ENCODE data around the gene NTRK2. TPM values are rescaled to one million over a fixed set of nuclear protein-coding genes. Genes with fewer than 3 reads are reported as not detected.

Gene NTRK2
- total RNA-seq, 1 experiment from 2014 or later, result not detected

DNA sequence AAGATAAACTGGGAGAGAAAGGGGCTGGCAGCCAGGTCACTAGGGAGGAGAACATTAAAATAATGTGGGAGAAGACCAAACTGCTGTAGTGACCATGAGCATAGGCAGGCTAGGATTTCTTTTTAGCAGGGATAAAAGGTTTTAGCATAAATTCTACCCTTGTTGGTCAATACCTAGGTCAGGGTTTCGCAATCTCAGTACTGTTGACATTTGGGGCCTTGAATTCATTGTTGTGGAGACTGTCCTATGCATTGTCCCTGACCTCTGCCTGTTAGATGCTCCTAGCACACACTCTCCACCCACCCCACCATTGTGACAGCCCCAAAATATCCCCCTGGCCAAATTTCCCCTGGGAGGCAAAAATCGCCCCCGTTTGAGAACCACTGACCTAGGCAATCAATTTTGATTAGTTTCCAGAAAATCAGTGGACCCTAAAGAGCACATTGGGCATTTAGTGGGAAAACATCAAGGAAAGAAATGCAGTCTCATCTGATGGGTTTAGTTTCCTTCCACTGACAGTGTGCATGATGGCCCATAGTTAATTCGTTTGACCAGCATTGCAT, 181.4 kb downstream of the NTRK2 start:
- Histone ChIP-seq H3K36me3 (ENCODE audit: insufficient read depth, low read length) (no peaks in the 10 kb centered on the region), H3K4me2 (ENCODE audit: low read depth, low read length, poor library complexity, severe bottlenecking) (no peak overlapping the region), H2AFZ (ENCODE audit: low read length) (no peak overlapping the region), H3K4me3 (ENCODE audit: low read length) (no peak overlapping the region), H3K9me2 (replicated peaks; ENCODE audit: insufficient read depth, low read length) (no peaks in the 10 kb centered on the region), H3K9me3 (ENCODE audit: low read length) (no peaks in the 10 kb centered on the region), H3K27me3 (ENCODE audit: low read length) (no peaks in the 10 kb centered on the region), H3K79me2 (ENCODE audit: low read length) (no peaks in the 10 kb centered on the region), H4K20me1 (ENCODE audit: insufficient read depth, low read depth, low read length) (no peaks in the 10 kb centered on the region), H3K4me1 (ENCODE audit: low read length) (no peaks in the 10 kb centered on the region), H3K27ac (ENCODE audit: low read length) (no peak overlapping the region), H3K9ac (ENCODE audit: low read length) (no peak overlapping the region)
- DNase-seq, result no peak

DNA sequence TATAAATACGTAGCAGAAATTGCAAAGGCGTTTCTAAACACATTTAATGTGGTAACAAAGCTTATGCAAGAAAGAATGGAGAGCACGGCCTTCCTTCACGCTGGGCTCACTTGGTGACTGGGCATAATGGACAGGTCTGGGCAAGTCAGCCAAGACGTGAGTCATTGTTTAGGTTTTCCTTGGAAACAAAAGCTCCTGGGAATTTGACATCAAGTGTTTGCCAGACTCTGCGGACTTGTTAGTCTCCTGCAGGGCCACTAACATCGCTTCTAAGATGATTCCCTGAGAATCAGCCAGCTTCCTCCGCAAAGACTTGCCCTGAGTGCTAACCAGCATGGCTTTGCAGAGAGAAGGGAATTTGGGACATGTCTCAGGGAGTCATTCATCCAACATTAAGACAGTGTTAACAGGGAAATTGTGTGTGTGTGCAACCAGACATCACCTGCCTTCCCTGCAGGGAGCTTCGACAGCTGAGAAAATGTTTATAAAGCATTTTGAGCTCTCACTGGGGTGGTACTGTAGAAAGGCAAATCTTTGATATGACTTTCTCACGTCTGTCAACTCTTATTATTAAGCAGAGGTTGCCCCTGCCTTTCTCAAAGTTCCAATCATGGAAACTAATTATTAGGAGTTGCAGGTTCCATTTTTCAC, 182.5 kb downstream of the NTRK2 start:
- no peaks in the 10 kb centered on the region for H3K9me3 ChIP-seq (ENCODE audit: low read length)

DNA sequence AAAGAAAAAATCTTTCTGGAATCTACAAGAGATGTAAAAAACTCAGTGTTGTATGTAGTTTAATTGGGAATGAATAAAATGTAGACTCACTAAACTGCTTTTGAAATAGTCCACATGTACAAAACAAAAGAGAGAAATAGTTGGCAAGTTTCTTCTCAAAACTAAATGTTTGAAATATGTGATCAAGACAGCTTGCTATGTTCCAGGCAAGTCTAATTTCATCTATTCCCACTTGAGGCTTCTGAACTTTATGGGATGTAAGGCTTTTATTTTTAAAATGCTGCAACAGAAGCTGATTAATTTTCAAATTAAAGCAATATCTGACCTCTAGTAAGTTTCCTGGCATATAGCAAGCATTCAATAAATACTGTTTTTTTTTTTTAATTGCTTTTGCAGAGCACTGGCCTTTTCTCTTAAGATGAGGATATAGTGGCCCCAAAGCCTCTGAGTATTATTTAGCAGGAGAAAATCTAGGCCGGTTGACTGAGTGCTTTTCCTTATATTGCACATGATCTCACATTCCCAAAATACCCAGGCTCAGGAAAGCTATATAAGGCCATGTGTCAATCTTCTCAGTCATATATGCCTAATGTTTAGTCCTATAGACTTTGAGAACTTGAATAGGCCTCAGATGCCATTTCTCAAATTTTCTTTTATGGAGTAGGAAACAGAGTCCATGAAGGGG, 183.2 kb downstream of the NTRK2 start:
- Histone ChIP-seq H3K9me2 (replicated peaks; ENCODE audit: insufficient read depth, low read length) (no peaks in the 10 kb centered on the region), H3K79me2 (ENCODE audit: low read length) (no peaks in the 10 kb centered on the region), H3K27me3 (ENCODE audit: low read length) (no peaks in the 10 kb centered on the region), H3K27ac (ENCODE audit: low read length) (no peak overlapping the region), H3K9ac (ENCODE audit: low read length) (no peak overlapping the region), H3K36me3 (ENCODE audit: insufficient read depth, low read length) (no peaks in the 10 kb centered on the region), H3K4me1 (ENCODE audit: low read length) (no peaks in the 10 kb centered on the region), H3K4me2 (ENCODE audit: low read depth, low read length, poor library complexity, severe bottlenecking) (no peak overlapping the region), H4K20me1 (ENCODE audit: insufficient read depth, low read depth, low read length) (no peaks in the 10 kb centered on the region), H3K9me3 (ENCODE audit: low read length) (no peaks in the 10 kb centered on the region), H2AFZ (ENCODE audit: low read length) (no peak overlapping the region), H3K4me3 (ENCODE audit: low read length) (no peak overlapping the region)
- no peak for DNase-seq

More for the DNA sequence above, 182.5 kb downstream of the NTRK2 start:
- no peak overlapping the region for H3K9ac ChIP-seq (ENCODE audit: low read length)
- H3K4me2 ChIP-seq (ENCODE audit: low read depth, low read length, poor library complexity, severe bottlenecking), result no peak overlapping the region
- H2AFZ ChIP-seq (ENCODE audit: low read length), result no peak overlapping the region
- no peak for DNase-seq
- no peaks in the 10 kb centered on the region for H3K4me1 ChIP-seq (ENCODE audit: low read length)
- H3K79me2 ChIP-seq (ENCODE audit: low read length), result no peaks in the 10 kb centered on the region
- no peak overlapping the region for H3K4me3 ChIP-seq (ENCODE audit: low read length)
- H3K9me2 ChIP-seq (replicated peaks; ENCODE audit: insufficient read depth, low read length), result no peaks in the 10 kb centered on the region
- H3K36me3 ChIP-seq (ENCODE audit: insufficient read depth, low read length), result no peaks in the 10 kb centered on the region
- no peak overlapping the region for H3K27ac ChIP-seq (ENCODE audit: low read length)
- no peaks in the 10 kb centered on the region for H3K27me3 ChIP-seq (ENCODE audit: low read length)
- H4K20me1 ChIP-seq (ENCODE audit: insufficient read depth, low read depth, low read length), result no peaks in the 10 kb centered on the region

DNA sequence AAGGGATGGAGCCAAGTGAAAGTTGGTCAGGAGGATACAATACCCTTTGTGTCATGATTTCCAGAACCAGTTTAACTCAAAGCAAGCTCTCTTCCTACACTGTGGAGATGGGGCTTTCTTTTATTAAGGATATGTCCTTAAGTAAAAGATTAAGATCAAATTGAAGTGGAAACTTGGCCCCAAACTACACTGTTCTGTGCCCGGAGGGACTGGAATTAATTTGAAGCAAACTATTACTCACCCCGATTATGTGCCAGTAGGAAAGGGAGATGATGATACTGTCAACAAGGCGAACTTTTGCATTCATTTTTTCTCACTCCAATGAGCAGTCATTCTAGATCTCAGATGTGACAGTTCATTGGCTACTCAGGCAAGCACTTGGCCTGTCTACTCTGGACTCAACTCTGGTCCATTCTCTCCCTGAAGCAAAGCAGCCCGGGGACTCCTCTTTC, 186.7 kb downstream of the NTRK2 start:
- Histone ChIP-seq H2AFZ (ENCODE audit: low read length) (no peak overlapping the region), H3K9me2 (replicated peaks; ENCODE audit: insufficient read depth, low read length) (no peaks in the 10 kb centered on the region), H3K4me2 (ENCODE audit: low read depth, low read length, poor library complexity, severe bottlenecking) (no peak overlapping the region), H3K36me3 (ENCODE audit: insufficient read depth, low read length) (no peaks in the 10 kb centered on the region), H3K4me1 (ENCODE audit: low read length) (no peaks in the 10 kb centered on the region), H3K9me3 (ENCODE audit: low read length) (no peaks in the 10 kb centered on the region), H4K20me1 (ENCODE audit: insufficient read depth, low read depth, low read length) (no peaks in the 10 kb centered on the region), H3K27ac (ENCODE audit: low read length) (no peak overlapping the region), H3K79me2 (ENCODE audit: low read length) (no peaks in the 10 kb centered on the region), H3K4me3 (ENCODE audit: low read length) (no peak overlapping the region), H3K9ac (ENCODE audit: low read length) (no peak overlapping the region), H3K27me3 (ENCODE audit: low read length) (no peaks in the 10 kb centered on the region)
- DNase-seq, result no peak

DNA sequence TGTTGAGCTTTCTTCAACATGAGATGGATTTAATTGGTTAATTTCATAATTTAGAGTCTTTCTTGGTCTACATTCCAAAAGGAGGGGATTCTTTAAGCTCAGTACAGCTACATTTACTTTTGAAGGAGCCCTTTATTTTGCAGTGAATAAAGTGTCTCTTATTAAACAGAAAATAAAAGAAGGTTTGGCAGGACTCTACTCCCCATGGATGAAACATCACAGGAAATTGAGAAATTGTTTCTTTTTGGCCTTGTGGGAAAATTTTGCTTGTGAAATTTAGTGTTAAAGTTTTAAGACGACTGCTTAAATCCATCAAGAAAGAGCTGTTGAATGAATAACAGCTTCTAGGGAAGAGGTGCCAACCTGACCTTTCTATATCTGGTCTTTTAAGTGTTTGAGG, 187.7 kb downstream of the NTRK2 start:
- DNase-seq, result no peak
- Histone ChIP-seq H2AFZ (ENCODE audit: low read length) (no peak overlapping the region), H3K9me2 (replicated peaks; ENCODE audit: insufficient read depth, low read length) (no peaks in the 10 kb centered on the region), H3K4me1 (ENCODE audit: low read length) (no peaks in the 10 kb centered on the region), H3K79me2 (ENCODE audit: low read length) (no peaks in the 10 kb centered on the region), H3K4me3 (ENCODE audit: low read length) (no peak overlapping the region), H3K36me3 (ENCODE audit: insufficient read depth, low read length) (no peaks in the 10 kb centered on the region), H3K4me2 (ENCODE audit: low read depth, low read length, poor library complexity, severe bottlenecking) (no peak overlapping the region), H3K27ac (ENCODE audit: low read length) (no peak overlapping the region), H4K20me1 (ENCODE audit: insufficient read depth, low read depth, low read length) (no peaks in the 10 kb centered on the region), H3K9me3 (ENCODE audit: low read length) (no peaks in the 10 kb centered on the region), H3K27me3 (ENCODE audit: low read length) (no peaks in the 10 kb centered on the region), H3K9ac (ENCODE audit: low read length) (no peak overlapping the region)

DNA sequence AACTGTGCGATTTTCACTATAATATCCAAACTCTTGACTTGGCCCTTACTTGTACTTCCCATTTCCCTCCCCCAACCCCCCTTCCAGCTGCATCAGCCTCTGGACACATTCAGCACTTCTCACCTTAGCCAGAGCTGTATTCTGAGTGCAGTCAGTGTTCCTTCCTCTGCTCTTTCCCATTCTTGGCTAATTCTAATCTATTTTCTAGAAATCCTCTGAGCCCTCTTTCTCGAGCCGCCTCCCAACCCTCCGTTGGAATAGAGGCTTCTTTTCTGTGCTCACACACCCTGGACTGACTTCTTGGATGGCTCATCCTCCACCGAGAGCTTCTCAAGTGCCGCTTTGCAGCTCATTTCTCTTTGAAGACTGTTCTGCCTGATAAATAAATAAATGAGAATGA, 188.8 kb downstream of the NTRK2 start:
- no peaks in the 10 kb centered on the region for H3K79me2 ChIP-seq (ENCODE audit: low read length)

DNA sequence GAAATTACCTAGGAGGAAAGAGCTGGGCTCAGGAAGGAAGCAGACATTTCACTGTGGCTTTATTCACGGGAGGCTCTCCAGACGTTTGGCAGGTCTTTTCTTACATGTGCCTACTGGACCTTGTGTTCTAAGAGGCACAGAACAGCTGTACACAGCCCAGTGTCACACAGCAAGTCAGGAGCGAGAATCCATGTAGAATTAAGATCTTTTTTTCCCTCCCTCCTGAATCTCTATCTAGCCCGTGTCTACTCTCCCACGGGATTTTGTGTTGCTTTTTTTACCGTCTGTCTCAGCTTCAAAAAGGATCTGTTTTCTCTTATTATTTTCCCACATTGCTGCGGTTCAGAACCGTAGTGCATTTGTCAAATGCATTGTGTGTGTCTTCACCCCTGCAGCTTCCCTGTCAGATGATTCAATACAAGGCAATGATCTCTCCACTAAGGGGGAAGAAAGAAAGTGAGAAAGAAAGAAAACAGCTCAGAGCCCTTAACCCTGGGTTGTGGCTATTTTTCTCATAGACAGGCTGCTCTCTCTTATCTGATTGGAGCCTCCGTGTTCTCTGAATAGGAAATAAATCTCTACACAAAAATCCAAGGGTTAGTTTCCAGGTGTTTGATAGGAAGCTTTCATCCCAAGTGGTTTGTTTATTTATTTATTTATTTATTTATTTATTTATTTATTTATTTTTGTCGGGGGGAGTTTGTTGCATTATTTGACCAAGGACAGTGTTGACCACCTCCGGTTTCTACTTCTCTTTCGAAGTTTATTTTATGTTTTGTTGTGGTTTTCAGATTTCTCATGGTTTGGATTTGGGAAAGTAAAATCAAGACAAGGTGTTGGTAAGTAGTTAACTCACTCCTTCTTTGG, 191.0 kb downstream of the NTRK2 start:
- H3K9me3 ChIP-seq (ENCODE audit: low read length), result no peaks in the 10 kb centered on the region
- H3K79me2 ChIP-seq (ENCODE audit: low read length), result no peaks in the 10 kb centered on the region
- H3K9me2 ChIP-seq (replicated peaks; ENCODE audit: insufficient read depth, low read length), result no peaks in the 10 kb centered on the region
- H3K4me1 ChIP-seq (ENCODE audit: low read length), result no peaks in the 10 kb centered on the region
- H3K4me2 ChIP-seq (ENCODE audit: low read depth, low read length, poor library complexity, severe bottlenecking), result no peak overlapping the region
- H3K4me3 ChIP-seq (ENCODE audit: low read length), result no peak overlapping the region
- H4K20me1 ChIP-seq (ENCODE audit: insufficient read depth, low read depth, low read length), result no peaks in the 10 kb centered on the region
- H3K9ac ChIP-seq (ENCODE audit: low read length), result no peak overlapping the region
- no peaks in the 10 kb centered on the region for H3K36me3 ChIP-seq (ENCODE audit: insufficient read depth, low read length)
- H2AFZ ChIP-seq (ENCODE audit: low read length), result no peak overlapping the region
- H3K27ac ChIP-seq (ENCODE audit: low read length), result no peak overlapping the region
- DNase-seq, result no peak
- no peaks in the 10 kb centered on the region for H3K27me3 ChIP-seq (ENCODE audit: low read length)

More for the DNA sequence above, 188.8 kb downstream of the NTRK2 start:
- Histone ChIP-seq H3K9ac (ENCODE audit: low read length) (no peak overlapping the region), H3K27me3 (ENCODE audit: low read length) (no peaks in the 10 kb centered on the region), H3K4me2 (ENCODE audit: low read depth, low read length, poor library complexity, severe bottlenecking) (no peak overlapping the region), H4K20me1 (ENCODE audit: insufficient read depth, low read depth, low read length) (no peaks in the 10 kb centered on the region), H3K9me2 (replicated peaks; ENCODE audit: insufficient read depth, low read length) (no peaks in the 10 kb centered on the region), H3K36me3 (ENCODE audit: insufficient read depth, low read length) (no peaks in the 10 kb centered on the region), H3K9me3 (ENCODE audit: low read length) (no peaks in the 10 kb centered on the region), H3K4me1 (ENCODE audit: low read length) (no peaks in the 10 kb centered on the region), H3K4me3 (ENCODE audit: low read length) (no peak overlapping the region), H2AFZ (ENCODE audit: low read length) (no peak overlapping the region), H3K27ac (ENCODE audit: low read length) (no peak overlapping the region)
- no peak for DNase-seq

DNA sequence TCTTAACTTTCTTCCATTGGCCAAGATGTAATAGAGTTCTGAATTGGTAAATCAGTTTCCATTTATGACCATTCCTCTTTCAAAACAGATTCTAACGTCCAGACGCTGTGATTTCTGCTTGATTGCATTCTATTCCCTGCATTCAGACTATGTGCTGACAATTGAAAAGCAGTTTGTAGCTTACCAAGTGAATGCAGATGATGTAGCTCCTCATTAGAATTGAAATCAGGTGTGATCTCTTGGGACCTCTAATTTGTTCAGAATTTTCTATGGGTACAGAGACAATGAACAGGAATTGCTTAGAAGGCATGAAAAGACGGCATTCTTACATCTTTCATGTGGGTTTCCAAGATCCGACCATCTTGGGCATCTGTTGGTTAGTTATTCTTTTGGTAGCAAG, 191.9 kb downstream of the NTRK2 start:
- Histone ChIP-seq H3K9me2 (replicated peaks; ENCODE audit: insufficient read depth, low read length) (no peaks in the 10 kb centered on the region), H3K9ac (ENCODE audit: low read length) (no peak overlapping the region), H3K4me1 (ENCODE audit: low read length) (no peaks in the 10 kb centered on the region), H3K27me3 (ENCODE audit: low read length) (no peaks in the 10 kb centered on the region), H3K79me2 (ENCODE audit: low read length) (no peaks in the 10 kb centered on the region), H3K4me2 (ENCODE audit: low read depth, low read length, poor library complexity, severe bottlenecking) (no peak overlapping the region), H3K36me3 (ENCODE audit: insufficient read depth, low read length) (no peaks in the 10 kb centered on the region), H2AFZ (ENCODE audit: low read length) (no peak overlapping the region), H3K4me3 (ENCODE audit: low read length) (no peak overlapping the region), H3K27ac (ENCODE audit: low read length) (no peak overlapping the region), H4K20me1 (ENCODE audit: insufficient read depth, low read depth, low read length) (no peaks in the 10 kb centered on the region), H3K9me3 (ENCODE audit: low read length) (no peaks in the 10 kb centered on the region)
- no peak for DNase-seq

Measured in Karpas-422 (cell line).